GM12874 (cell line): ENCODE results near the gene NOTCH2.
A peak's percentile ranks its signal among the peaks of the same experiment; 100 is the strongest.

Experiments used
- CTCF ChIP-seq: IDR thresholded peaks from 2 replicates; pipeline ENCODE4 v1.5.1; 2011; ENCODE audit warnings: low read depth, mild to moderate bottlenecking, control low read depth, low read length, moderate library complexity; ENCODE audit not compliant: insufficient read depth

NOTCH2 gene

GRCh38 chr1:119873135-119874015 lies 196.1 kb downstream of the NOTCH2 start:
- no peak for TF ChIP-seq CTCF

GRCh38 chr1:119871881-119872280 lies 197.6 kb downstream of the NOTCH2 start:
- no peak for TF ChIP-seq CTCF

- peak; percentile 90 for TF ChIP-seq CTCF
These were observed 198.4 kb downstream of the NOTCH2 start for GRCh38 chr1:119870917-119871596.

GRCh38 chr1:119869995-119870394 lies 199.5 kb downstream of the NOTCH2 start:
- TF ChIP-seq CTCF, result no peak

- no peak for TF ChIP-seq CTCF
These were observed 201.3 kb downstream of the NOTCH2 start for GRCh38 chr1:119868176-119868575.

- TF ChIP-seq CTCF, result no peak
These were observed 203.0 kb downstream of the NOTCH2 start for GRCh38 chr1:119866451-119866850.

- TF ChIP-seq CTCF, result no peak
These were observed 203.8 kb downstream of the NOTCH2 start for GRCh38 chr1:119865627-119866026.
